BLaER1 (cell line): ENCODE measurements around the gene GTSE1.

ENCODE experiments used
- H3K27ac ChIP-seq: shearing (Covaris generic); formaldehyde crosslinking; 2 replicates; pipeline ENCODE4 v1.8.1; 2022
- H3K27me3 ChIP-seq: shearing (Covaris generic); formaldehyde crosslinking; 2 replicates; pipeline ENCODE4 v1.8.1; 2022
- H3K36me3 ChIP-seq: shearing (Covaris generic); formaldehyde crosslinking; 2 replicates; pipeline ENCODE4 v1.8.1; 2022
- H3K4me1 ChIP-seq: shearing (Covaris generic); formaldehyde crosslinking; 2 replicates; pipeline ENCODE4 v1.8.1; 2022
- H3K4me2 ChIP-seq: shearing (Covaris generic); formaldehyde crosslinking; 2 replicates; pipeline ENCODE4 v1.8.1; 2022
- H3K4me3 ChIP-seq: shearing (Covaris generic); formaldehyde crosslinking; 2 replicates; pipeline ENCODE4 v1.8.1; 2022
- H3K9ac ChIP-seq: shearing (Covaris generic); formaldehyde crosslinking; 2 replicates; pipeline ENCODE4 v1.8.1; 2022
- H3K9me3 ChIP-seq: shearing (Covaris generic); formaldehyde crosslinking; 2 replicates; pipeline ENCODE4 v1.8.1; 2022
- H4K20me1 ChIP-seq: shearing (Covaris generic); formaldehyde crosslinking; 2 replicates; pipeline ENCODE4 v1.8.1; 2022
- Cebpa-rat ChIP-seq: shearing (Covaris generic); IDR thresholded peaks from 2 replicates; pipeline ENCODE4 v1.8.1; 2022

Gene GTSE1

DNA sequence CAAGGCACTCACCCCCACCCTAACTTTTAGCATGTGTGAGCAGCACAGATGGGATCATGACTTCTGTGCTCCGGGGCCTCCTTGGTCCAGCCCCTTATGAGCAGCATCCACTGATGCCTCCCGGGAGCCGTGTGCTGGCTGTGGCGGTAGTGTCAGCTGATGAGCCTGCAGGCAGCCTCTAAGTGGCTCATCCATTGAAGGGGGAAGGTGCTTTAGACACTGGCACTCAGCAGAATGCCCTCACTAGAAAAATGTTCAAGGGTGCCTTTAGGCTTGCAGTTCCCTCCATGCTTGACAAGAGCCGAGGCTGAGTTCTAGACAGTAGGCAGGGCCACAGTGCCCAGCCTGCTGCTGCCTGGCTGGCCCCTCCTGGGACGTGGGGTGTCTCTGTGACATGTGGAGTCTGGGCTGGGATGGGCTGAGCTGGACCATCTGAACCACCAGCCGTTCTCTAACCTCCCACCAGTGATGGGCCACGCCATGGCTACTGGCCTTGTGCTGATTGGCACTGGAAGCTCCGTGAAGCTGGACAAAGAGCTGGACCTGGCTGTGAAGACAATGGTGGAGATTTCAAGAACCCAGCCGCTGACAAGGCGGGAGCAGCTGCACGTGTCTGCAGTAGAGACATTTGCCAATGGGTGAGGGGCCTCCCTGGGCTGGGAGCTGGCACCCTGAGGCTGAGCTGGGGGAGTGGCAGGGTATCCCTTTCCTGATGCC, 23.1 kb upstream of the GTSE1 start:
- Histone ChIP-seq H3K4me1 (peaks cover 39% of the 10 kb centered on the region), H3K9me3 (peaks cover 5% of the 10 kb centered on the region; the same call in 1 of the 2 replicates), H3K36me3 (peaks cover 25% of the 10 kb centered on the region), H3K4me2 (no peak overlapping the region; the same call in 1 of the 2 replicates), H4K20me1 (no peaks in the 10 kb centered on the region), H3K9ac (no peak overlapping the region), H3K27ac (no peak overlapping the region), H3K4me3 (no peak overlapping the region), H3K27me3 (no peaks in the 10 kb centered on the region)
- no peak for TF ChIP-seq Cebpa-rat

DNA sequence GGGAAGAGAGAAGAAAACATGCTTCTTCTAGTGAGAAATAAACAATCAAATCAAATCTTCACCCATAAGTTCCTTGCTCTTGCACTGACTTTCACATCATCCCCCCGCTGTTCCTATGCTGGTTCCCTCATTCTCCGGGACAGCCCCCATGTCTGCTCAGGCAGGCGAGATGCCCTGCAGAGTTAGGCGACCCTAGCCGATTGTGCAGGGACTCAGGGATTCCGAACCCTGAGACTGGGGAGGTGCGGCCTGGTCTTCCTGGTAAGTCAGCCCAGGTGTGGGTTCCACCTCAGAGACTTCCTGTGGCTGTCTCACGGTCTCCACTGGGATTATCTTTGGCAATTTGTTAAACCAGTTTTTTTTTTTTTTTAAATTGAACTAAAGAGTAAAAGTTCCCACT, 22.3 kb upstream of the GTSE1 start:
- no peak for TF ChIP-seq Cebpa-rat
- H3K27me3 ChIP-seq: no peaks in the 10 kb centered on the region
- peaks cover 39% of the 10 kb centered on the region for H3K4me1 ChIP-seq
- H3K9me3 ChIP-seq: peaks cover 5% of the 10 kb centered on the region; the same call in 1 of the 2 replicates
- no peak overlapping the region for H3K4me2 ChIP-seq
- H3K27ac ChIP-seq: no peak overlapping the region
- H4K20me1 ChIP-seq: no peaks in the 10 kb centered on the region
- H3K9ac ChIP-seq: no peak overlapping the region
- H3K4me3 ChIP-seq: no peak overlapping the region
- H3K36me3 ChIP-seq: peaks cover 33% of the 10 kb centered on the region

DNA sequence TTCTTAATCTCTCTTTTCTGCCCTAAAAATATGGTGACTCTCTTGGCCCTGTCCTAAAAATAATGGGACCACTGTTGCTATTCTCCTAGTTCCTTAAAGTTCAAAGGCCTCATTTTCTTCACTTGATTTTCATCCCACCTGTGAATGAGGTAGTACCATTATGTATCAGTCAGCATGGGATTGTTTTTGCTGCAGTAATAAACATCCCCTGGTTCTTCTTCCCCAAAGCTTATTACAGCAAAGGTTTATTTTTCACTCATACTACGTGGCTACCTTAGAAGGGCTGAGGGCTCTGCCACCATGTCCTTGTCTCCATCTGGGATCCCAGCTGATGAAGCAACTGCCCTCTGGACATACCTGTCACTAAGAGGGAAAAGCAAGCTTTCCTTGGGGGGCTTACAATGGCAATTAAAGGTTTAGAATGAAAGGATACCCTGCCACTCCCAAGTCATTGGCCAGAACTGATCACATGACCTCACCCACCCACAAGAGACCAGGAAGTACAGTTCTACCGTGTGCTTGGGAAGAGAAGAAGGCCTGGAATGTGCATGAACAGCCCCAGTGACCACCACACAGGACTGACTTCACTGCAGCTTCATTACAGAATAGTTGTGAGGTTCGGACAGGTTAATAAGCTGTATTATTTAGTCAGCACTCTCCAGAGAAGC, 21.1 kb upstream of the GTSE1 start:
- H3K4me2 ChIP-seq: no peak overlapping the region
- H3K9me3 ChIP-seq: peaks cover 5% of the 10 kb centered on the region; the same call in 1 of the 2 replicates
- peaks cover 44% of the 10 kb centered on the region for H3K36me3 ChIP-seq
- no peak for TF ChIP-seq Cebpa-rat
- H3K4me1 ChIP-seq: peaks cover 42% of the 10 kb centered on the region
- no peak overlapping the region for H3K9ac ChIP-seq
- H4K20me1 ChIP-seq: no peaks in the 10 kb centered on the region
- no peak overlapping the region for H3K27ac ChIP-seq
- no peak overlapping the region for H3K4me3 ChIP-seq
- H3K27me3 ChIP-seq: no peaks in the 10 kb centered on the region

DNA sequence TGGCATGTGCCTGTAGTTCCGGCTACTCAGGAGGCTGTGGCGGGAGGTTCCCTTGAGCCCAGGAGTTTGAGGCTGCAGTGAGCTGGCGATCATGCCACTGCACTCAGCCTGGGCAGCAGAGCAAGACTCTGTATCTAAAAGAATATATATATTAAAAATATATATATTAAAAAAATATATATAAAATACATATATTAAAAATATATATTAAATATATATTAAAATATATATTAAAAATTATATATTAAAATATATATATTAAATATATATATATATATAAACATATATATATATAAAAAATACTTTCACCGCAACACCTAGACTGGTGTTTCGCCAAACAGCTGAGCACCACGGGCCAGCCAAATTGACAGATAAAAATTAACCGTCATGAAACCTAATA, 20.1 kb upstream of the GTSE1 start:
- H3K9ac ChIP-seq: no peak overlapping the region
- H3K36me3 ChIP-seq: peaks cover 47% of the 10 kb centered on the region
- H3K4me1 ChIP-seq: peaks cover 50% of the 10 kb centered on the region
- no peaks in the 10 kb centered on the region for H3K27me3 ChIP-seq
- TF ChIP-seq Cebpa-rat: no peak
- no peak overlapping the region for H3K4me3 ChIP-seq
- no peak overlapping the region for H3K27ac ChIP-seq
- no peak overlapping the region for H3K4me2 ChIP-seq
- H3K9me3 ChIP-seq: peaks cover 5% of the 10 kb centered on the region; the same call in 1 of the 2 replicates
- no peaks in the 10 kb centered on the region for H4K20me1 ChIP-seq

DNA sequence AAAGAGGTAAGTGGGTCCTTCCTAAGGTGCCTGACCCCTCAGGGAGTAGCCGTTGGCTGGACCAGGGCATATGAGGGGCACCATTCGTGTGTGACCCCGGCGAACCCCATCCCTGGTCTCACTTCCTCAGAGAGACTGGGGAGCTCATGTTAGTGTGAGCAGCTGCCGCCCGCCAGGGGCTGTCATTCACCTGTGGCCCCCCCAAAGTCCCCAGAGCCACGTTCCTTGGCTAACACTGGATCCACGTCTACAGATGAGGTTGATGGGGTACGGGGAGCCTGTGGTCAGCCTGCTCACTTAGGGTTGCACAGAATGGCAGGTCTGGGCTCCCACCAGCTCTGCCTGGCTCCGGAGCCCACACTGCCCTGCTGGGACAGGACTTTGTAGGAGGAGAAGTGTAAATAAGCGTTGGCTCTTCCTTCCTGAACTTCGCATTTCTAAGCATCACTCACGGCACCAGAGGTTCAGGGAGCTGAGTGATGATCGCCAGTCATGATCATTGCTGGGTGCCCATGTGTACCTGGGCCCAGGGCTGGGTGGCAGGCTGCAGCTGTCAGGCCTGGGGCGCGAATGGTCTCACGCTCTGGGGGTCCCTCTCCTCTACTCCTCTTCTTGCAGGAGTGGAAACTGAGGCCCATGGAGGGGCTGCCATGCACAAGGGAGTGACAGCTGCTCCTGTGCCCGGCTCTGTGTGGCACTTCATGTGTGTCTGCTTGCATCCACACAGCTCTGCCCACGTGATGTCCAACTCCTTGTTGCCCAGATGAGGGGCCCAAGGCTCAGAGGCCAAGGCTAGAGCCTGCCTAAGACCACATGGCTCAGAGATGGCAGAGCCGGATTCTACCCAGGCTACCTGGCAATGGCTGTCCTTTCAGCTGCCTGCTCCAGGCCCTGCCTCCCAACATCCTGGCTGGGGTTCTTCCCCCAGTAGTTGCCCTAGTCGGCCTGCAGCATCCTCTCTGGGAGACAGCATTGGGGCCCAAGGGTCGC, 17.7 kb upstream of the GTSE1 start:
- peaks cover 65% of the 10 kb centered on the region for H3K36me3 ChIP-seq

DNA sequence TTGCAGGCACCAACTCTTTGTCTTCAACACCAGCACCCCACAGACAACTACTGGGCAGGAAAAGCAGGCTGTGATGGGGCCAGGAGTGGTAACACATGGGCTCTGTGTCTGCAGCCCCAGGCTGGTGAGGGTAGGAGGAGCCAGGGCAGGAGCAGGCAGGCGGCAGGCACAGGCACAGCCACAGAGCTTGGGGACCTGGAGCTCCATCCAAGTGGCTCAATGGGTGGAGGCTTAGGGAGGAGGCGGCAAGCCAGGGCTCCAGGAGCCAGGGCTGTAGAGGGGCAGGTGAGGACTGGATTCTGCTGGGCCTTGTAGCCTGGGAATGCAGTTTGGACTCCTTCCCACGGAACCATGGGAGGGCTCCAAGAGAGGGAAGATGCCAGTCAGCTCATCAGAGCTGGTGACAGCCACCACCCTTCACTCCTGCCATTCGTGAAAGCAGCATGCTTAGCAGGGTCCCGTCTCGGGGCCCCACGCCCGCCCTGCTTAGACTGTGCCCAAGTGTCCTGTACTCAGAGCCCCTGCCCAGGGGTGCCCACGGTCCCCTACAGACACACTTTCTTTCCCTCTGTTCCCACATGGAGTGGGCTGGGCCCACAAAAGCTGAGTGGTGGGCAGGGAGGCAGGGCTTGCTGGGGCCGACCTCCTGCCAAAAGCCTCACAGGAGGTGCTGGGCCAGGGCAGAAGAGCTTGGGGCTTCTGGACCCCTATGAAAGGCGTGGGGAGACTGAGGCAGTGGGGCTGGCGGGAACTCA, 16.4 kb upstream of the GTSE1 start:
- H3K4me2 ChIP-seq: no peak overlapping the region
- no peak overlapping the region for H3K9ac ChIP-seq
- no peak for TF ChIP-seq Cebpa-rat
- no peaks in the 10 kb centered on the region for H4K20me1 ChIP-seq
- H3K36me3 ChIP-seq: peaks cover 74% of the 10 kb centered on the region
- H3K4me3 ChIP-seq: no peak overlapping the region
- H3K27ac ChIP-seq: no peak overlapping the region
- H3K27me3 ChIP-seq: no peaks in the 10 kb centered on the region
- H3K9me3 ChIP-seq: peaks cover 5% of the 10 kb centered on the region; the same call in 1 of the 2 replicates
- peaks cover 22% of the 10 kb centered on the region for H3K4me1 ChIP-seq

More for the DNA sequence above, 17.7 kb upstream of the GTSE1 start:
- Histone ChIP-seq H3K9me3 (peaks cover 5% of the 10 kb centered on the region; the same call in 1 of the 2 replicates), H3K27ac (no peak overlapping the region), H4K20me1 (no peaks in the 10 kb centered on the region), H3K4me3 (no peak overlapping the region), H3K4me1 (peaks cover 30% of the 10 kb centered on the region), H3K4me2 (no peak overlapping the region), H3K27me3 (no peaks in the 10 kb centered on the region), H3K9ac (no peak overlapping the region)
- no peak for TF ChIP-seq Cebpa-rat

DNA sequence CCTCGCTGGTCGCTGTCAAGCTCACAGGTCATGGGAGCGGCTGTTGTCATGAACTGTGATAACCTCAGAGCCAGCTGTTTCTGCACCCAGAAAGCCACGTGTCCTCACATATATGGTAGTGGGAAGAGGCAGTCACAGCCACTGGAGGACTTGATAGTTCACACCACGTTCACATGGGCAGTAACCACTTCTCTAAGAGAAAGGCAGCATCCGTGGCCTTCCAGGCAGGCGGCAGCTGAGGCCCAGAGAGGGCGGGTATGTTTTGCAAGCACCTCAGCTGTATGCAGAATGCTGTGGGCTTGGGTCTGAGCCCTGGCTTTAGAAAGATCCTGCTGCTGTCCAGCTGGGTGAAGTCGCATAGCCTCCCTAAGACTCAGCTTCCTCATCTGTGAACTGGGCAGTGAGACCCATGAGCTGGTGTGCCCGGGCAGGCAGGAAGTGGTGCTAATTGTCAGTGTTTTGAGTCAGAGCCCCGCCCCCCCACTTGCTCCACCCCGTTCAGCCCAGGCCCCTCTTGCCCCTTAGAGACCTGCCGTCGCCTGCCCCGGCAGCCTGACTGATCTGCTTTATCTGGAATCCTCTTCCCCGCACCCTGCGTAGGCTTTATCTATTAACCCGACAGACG, 15.6 kb upstream of the GTSE1 start:
- no peak for TF ChIP-seq Cebpa-rat
- Histone ChIP-seq H3K4me1 (peaks cover 20% of the 10 kb centered on the region), H3K9ac (no peak overlapping the region), H3K27ac (no peak overlapping the region), H3K4me3 (no peak overlapping the region), H4K20me1 (no peaks in the 10 kb centered on the region), H3K27me3 (no peaks in the 10 kb centered on the region), H3K4me2 (peak overlapping the region; percentile 14; the same call in 1 of the 2 replicates), H3K36me3 (peaks cover 67% of the 10 kb centered on the region), H3K9me3 (no peaks in the 10 kb centered on the region)

DNA sequence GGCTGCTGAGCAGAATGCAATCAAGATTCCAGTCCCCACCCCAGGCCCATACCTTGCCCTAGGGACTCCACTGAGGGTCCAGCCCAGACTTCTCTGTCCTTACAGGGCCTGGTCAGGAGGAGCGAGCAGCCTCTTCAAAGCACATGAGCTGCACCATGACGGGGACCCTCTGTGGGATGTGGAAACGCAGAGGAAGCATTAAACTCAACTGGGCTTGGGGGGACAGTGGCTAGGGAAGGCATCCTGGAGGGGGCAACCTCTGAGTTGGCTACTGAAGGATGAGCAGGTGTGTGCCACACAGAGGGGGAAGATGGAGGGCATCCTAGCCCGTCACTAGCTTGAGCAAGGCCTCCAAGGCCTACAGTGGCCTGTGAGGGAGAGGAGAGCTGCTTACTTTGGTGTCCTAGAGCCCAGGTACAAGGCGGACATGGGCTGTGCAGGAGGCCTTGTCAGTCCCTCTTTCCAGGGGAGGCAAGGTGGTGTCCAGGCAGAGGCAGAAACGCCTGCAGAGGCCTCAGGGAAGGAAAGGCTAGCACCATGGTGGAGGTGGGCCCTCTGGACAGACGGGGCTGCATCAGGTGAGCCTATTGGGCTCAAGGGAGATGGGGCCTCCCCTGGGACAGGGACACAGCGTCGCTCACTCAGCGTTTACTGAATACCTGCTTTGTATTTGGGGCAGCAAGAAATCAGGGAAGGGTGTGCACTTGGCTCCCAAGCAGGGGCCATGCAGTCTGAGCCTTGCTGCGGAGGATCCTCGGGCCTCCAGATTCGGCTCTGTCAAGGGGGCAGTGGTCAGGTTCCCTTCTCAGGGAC, 14.6 kb upstream of the GTSE1 start:
- Histone ChIP-seq H4K20me1 (no peaks in the 10 kb centered on the region), H3K27ac (no peak overlapping the region), H3K9me3 (no peaks in the 10 kb centered on the region), H3K4me2 (peak overlapping the region; percentile 14; the same call in 1 of the 2 replicates), H3K4me3 (no peak overlapping the region), H3K4me1 (peaks cover 29% of the 10 kb centered on the region), H3K27me3 (no peaks in the 10 kb centered on the region), H3K9ac (no peak overlapping the region), H3K36me3 (peaks cover 70% of the 10 kb centered on the region)
- no peak for TF ChIP-seq Cebpa-rat
